ENCODE data around the gene SIX3. TPM values are rescaled to one million over a fixed set of nuclear protein-coding genes. Genes with fewer than 3 reads are reported as not detected.

Gene SIX3
- total and polyA plus RNA-seq, 7 donors = not detected

- Histone ChIP-seq H3K36me3 (no peaks in the 10 kb centered on the region), H3K9me3 (no peaks in the 10 kb centered on the region), H3K4me3 (no peak overlapping the region), H3K4me1 (peaks cover 0 to 36% (median 31%) of the 10 kb centered on the region in 4 donors), H3K27me3 (peaks cover 16 to 67% (median 37%) of the 10 kb centered on the region in 3 donors), H3K27ac (no peak overlapping the region)
- intact Hi-C loops (cut with DNase I) = loop anchor here (1.0 to 10.0 kb wide), 3 partner anchors 478 to 712 kb away; no protein-coding TSS in a partner anchor
- 67 to 81% methylated on average over 1 of the region's 1 CpG for WGBS, 2 donors
- TF ChIP-seq POLR2AphosphoS5 (IDR thresholded peaks at IDR 0.05) (no peak), CTCF (IDR thresholded peaks at IDR 0.05) (no peak), EP300 (IDR thresholded peaks at IDR 0.05) (no peak), POLR2A (IDR thresholded peaks at IDR 0.05) (no peak)
- DNase-seq = no peak
Measured at GRCh38 chr2:44956843-44957242, 15.3 kb downstream of the SIX3 start.

- Histone ChIP-seq H3K27me3 (peaks cover 10 to 62% (median 28%) of the 10 kb centered on the region in 3 donors), H3K27ac (no peak overlapping the region), H3K4me1 (peaks cover 0 to 27% (median 21%) of the 10 kb centered on the region in 4 donors), H3K9me3 (no peaks in the 10 kb centered on the region), H3K4me3 (no peak overlapping the region), H3K36me3 (no peaks in the 10 kb centered on the region)
- DNase-seq = no peak
- intact Hi-C loops (cut with DNase I) = loop anchor here (5.0 to 10.0 kb wide), 2 partner anchors 565 to 713 kb away; no protein-coding TSS in a partner anchor
- 54 to 84% methylated on average over 6 of the region's 6 CpGs for WGBS, 2 donors
- no peak for TF ChIP-seq POLR2AphosphoS5 (IDR thresholded peaks at IDR 0.05)
- no peak for TF ChIP-seq POLR2A (IDR thresholded peaks at IDR 0.05)
- TF ChIP-seq CTCF (IDR thresholded peaks at IDR 0.05) = no peak
- TF ChIP-seq EP300 (IDR thresholded peaks at IDR 0.05) = no peak
Measured at GRCh38 chr2:44957656-44958327, 16.3 kb downstream of the SIX3 start.

- TF ChIP-seq EP300 (IDR thresholded peaks at IDR 0.05) (no peak), POLR2A (IDR thresholded peaks at IDR 0.05) (no peak), POLR2AphosphoS5 (IDR thresholded peaks at IDR 0.05) (no peak), CTCF (IDR thresholded peaks at IDR 0.05) (no peak)
- intact Hi-C loops (cut with DNase I) = loop anchor here (5.0 to 10.0 kb wide), 2 partner anchors 568 to 715 kb away; no protein-coding TSS in a partner anchor
- Histone ChIP-seq H3K9me3 (no peaks in the 10 kb centered on the region), H3K4me3 (no peak overlapping the region), H3K27ac (no peak overlapping the region), H3K4me1 (peaks cover 0 to 13% (median 9%) of the 10 kb centered on the region in 4 donors), H3K36me3 (no peaks in the 10 kb centered on the region), H3K27me3 (peaks cover 4 to 53% (median 10%) of the 10 kb centered on the region in 3 donors)
- WGBS, 2 donors = 77 to 79% methylated on average over 6 of the region's 6 CpGs
- DNase-seq = no peak
Measured at GRCh38 chr2:44959855-44960254, 18.4 kb downstream of the SIX3 start.

- H3K36me3 ChIP-seq = no peaks in the 10 kb centered on the region
- no peak overlapping the region for H3K4me3 ChIP-seq
- TF ChIP-seq EP300 (IDR thresholded peaks at IDR 0.05) = no peak
- no peak for TF ChIP-seq POLR2A (IDR thresholded peaks at IDR 0.05)
- no peak for TF ChIP-seq CTCF (IDR thresholded peaks at IDR 0.05)
- no peak for TF ChIP-seq POLR2AphosphoS5 (IDR thresholded peaks at IDR 0.05)
- no peaks in the 10 kb centered on the region for H3K9me3 ChIP-seq
- DNase-seq = no peak
- peaks cover 0 to 52% (median 9%) of the 10 kb centered on the region in 3 donors for H3K27me3 ChIP-seq
- intact Hi-C loops (cut with DNase I) = no loop called here
- H3K4me1 ChIP-seq = peaks cover 0 to 3% (median under 1%) of the 10 kb centered on the region in 4 donors
- 87 to 88% methylated on average over 5 of the region's 5 CpGs for WGBS, 2 donors
- H3K27ac ChIP-seq = no peak overlapping the region
Measured at GRCh38 chr2:44960871-44961270, 19.4 kb downstream of the SIX3 start.
